GM12892 (cell line): ENCODE measurements around the gene ZEB2.
A peak's percentile ranks its signal among the peaks of the same experiment; 100 is the strongest.

Experiments used
- DNase-seq: peaks from one replicate; pipeline ENCODE4 v3.0.0; 2011; ENCODE audit not compliant: insufficient read length
- FAIRE-seq: peaks from 2 replicates; lab custom pipeline; 2011; peaks lifted over from hg19 to GRCh38; lab: Jason Lieb, UNC
- POLR2A ChIP-seq: IDR thresholded peaks from 2 replicates; pipeline ENCODE4 v1.6.1; 2011; ENCODE audit warnings: low read depth, low read length, control low read depth
- POLR2AphosphoS5 ChIP-seq: IDR thresholded peaks from 2 replicates; pipeline ENCODE4 v1.6.1; 2011; ENCODE audit warnings: low read depth, low read length, control low read depth
- TAF1 ChIP-seq: IDR thresholded peaks from 2 replicates; pipeline ENCODE4 v1.6.1; 2011; ENCODE audit warnings: low read depth, mild to moderate bottlenecking, control low read depth, low read length, borderline replicate concordance

Gene ZEB2

GRCh38 chr2:144461308-144461766 is 58.6 kb downstream of the ZEB2 start:
- DNase-seq = no peak
- TF ChIP-seq POLR2AphosphoS5 = no peak
- TF ChIP-seq POLR2A = no peak
- no peak for TF ChIP-seq TAF1
- no peak for FAIRE-seq

DNA sequence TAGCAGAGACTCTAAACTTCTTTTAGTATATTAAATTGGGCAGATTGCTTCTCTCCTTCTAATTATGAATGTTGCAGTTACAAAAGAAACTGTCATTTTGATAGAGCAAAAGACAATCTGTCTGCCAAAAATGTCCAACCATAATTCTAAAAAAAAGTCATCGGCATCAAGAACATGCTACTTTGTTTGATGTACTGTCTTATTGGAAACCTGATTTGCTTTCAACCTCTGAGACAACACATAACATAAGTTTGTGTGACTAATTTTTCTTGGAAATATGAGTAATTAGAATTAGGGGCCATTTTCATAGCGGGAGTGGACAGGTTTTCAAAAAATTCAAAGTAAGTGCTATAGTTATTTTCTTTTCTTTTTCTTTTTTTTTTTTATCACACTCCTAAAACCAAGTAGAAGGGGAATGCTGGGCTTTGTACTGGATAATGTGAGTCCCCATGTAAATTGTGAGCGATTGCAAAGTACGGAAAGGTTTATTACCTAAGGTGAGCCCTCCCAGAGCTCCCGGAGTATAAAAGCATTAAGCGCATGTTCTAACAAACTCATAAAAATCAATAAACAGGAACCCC is 59.1 kb downstream of the ZEB2 start:
- TF ChIP-seq POLR2AphosphoS5 (no peak), TAF1 (no peak), POLR2A (no peak)
- FAIRE-seq (peak; percentile 33), DNase-seq (no peak)

DNA sequence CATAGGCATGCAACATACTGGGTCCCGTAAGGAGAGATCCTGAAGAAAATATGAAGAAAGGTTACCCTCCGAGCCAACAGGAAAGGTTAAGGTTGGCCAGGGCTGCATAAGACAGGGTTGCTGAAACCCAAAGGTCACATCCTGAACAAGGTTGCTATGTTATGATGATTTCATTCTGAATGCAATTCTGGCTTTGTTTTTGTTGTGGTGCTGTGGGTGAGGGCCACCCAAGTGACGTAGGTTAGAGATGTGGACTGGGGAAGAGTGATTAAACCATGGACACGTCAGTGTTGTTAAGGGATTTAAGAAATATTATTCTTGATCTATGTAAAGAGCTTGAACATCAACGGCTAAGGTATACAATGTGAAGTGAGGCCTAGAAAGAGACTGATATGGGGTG is 60.0 kb downstream of the ZEB2 start:
- no peak for TF ChIP-seq POLR2AphosphoS5
- no peak for TF ChIP-seq POLR2A
- no peak for TF ChIP-seq TAF1
- DNase-seq (no peak), FAIRE-seq (peak; percentile 75)

DNA sequence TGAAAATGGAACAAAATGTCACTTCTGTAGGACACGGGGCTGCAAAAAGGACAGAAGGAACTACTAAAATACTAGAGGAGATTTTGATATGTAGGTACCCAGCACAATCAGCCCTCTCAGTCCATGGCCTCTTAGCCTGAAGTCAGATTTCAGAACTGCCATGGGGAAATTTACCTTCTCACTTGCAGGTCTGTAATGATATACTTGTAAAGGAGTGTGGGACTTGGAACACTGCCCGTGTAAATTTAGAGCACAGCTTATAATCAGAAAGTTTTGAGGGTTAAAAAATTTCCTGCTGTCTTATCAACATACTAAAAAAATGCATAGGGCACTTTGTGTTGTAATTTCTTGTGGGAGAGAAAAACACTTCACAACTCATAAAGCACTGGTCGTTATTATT is 60.6 kb downstream of the ZEB2 start:
- no peak for FAIRE-seq

GRCh38 chr2:144458541-144458940 is 61.4 kb downstream of the ZEB2 start:
- DNase-seq (no peak), FAIRE-seq (peak; percentile 66)
- no peak for TF ChIP-seq POLR2A
- TF ChIP-seq TAF1 = no peak
- no peak for TF ChIP-seq POLR2AphosphoS5

More for the DNA sequence above, 60.6 kb downstream of the ZEB2 start:
- DNase-seq = no peak
- no peak for TF ChIP-seq POLR2AphosphoS5
- no peak for TF ChIP-seq TAF1
- no peak for TF ChIP-seq POLR2A

DNA sequence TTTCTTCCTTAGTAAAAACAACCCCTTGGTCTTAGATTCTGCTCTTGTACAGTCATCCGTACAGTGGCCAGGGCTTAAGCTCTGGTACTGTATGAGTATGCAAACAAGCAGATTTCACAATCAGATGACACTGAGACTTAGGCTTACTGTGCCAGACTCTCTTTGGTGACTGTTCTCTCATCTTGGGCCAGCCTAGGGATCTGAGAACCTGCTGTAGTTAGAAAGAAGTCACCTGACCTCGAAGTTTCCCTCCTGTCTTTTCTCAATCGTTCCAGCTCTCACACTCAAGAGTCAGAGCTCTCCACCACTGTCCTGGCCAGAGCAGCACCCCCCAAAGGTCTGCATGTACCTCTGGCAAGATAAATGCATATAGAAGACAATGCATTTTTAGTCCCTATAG is 63.2 kb downstream of the ZEB2 start:
- TF ChIP-seq TAF1 = no peak
- TF ChIP-seq POLR2AphosphoS5 = no peak
- no peak for TF ChIP-seq POLR2A
- FAIRE-seq (peak; percentile 46), DNase-seq (no peak)

GRCh38 chr2:144455987-144456386 is 63.9 kb downstream of the ZEB2 start:
- DNase-seq (no peak), FAIRE-seq (no peak)
- TF ChIP-seq POLR2A (no peak), POLR2AphosphoS5 (no peak), TAF1 (no peak)

- FAIRE-seq (peak; percentile 95), DNase-seq (no peak)
- TF ChIP-seq POLR2A = no peak
- TF ChIP-seq POLR2AphosphoS5 = no peak
- no peak for TF ChIP-seq TAF1
Measured at GRCh38 chr2:144454466-144455287, 65.2 kb downstream of the ZEB2 start.

DNA sequence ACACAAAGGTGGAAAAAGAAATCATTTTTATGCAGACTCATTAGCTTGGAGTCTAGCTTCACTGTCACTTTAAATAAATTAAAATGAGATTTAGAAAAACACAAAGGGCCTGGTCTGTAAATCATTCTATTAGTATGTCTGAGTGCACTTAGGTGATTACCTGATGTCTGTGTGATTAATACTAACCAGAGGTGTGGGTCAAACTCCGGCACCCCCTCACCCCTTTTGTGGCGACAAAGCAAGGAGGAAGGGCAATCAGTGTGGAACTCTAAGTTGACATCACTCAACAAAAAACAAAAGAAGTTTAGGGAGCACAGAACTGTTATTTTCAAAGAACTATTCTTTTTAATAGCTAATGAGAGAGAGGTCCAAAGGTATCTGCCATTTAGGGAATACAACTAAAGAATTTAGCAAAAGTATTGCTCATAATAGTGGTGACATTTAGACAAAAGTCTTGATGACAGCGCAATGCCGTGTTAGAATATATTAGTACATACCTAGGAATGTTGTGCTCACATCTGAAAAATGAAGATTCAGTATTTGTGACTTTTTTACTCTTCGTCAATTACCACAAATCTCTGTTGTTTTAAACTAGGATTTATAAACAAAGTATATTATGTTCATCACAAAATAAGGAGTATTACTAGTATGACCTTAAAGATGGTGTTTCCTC is 66.3 kb downstream of the ZEB2 start:
- FAIRE-seq (no peak), DNase-seq (no peak)
- no peak for TF ChIP-seq POLR2AphosphoS5
- TF ChIP-seq POLR2A = no peak
- TF ChIP-seq TAF1 = no peak

DNA sequence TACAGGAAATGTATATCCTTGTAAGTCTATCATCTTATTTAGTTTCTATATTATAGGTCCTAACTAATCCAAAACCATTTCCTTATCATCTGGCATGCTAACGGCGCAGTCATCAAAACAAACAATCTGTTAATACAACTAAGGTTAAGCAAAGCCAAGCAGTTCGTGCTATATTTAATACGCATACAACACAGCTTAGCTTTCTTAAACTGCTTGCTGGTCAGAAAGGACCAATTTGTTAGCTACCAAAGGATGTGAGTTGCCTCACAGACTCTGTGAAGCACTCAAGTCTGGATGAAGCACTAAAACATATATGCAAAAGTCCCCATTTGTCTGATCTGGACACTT is 67.0 kb downstream of the ZEB2 start:
- DNase-seq (no peak), FAIRE-seq (no peak)
- TF ChIP-seq TAF1 = no peak
- no peak for TF ChIP-seq POLR2AphosphoS5
- no peak for TF ChIP-seq POLR2A

- TF ChIP-seq POLR2AphosphoS5 = no peak
- TF ChIP-seq TAF1 = no peak
- TF ChIP-seq POLR2A = no peak
- no peak for FAIRE-seq
- DNase-seq = no peak
Measured at GRCh38 chr2:144452169-144452988, 67.5 kb downstream of the ZEB2 start.

- TF ChIP-seq POLR2A (no peak), TAF1 (no peak)
- DNase-seq = no peak
- no peak for FAIRE-seq
Measured at GRCh38 chr2:144451443-144451842, 68.5 kb downstream of the ZEB2 start.
